CD14-positive monocyte (primary cell): Measurements from ENCODE around the gene GPR65. TPM values are rescaled to one million over a fixed set of nuclear protein-coding genes. Genes with fewer than 3 reads are reported as not detected.
A peak's percentile ranks its signal among the peaks of the same experiment; 100 is the strongest.

ENCODE experiments used
- DNase-seq, 3 donors: peaks; one replicate each; pipeline ENCODE4 v3.0.0-alpha.2; 2011 to 2022
- H2AFZ ChIP-seq: 2 replicates; pipeline ENCODE4 v1.6.0; 2012; ENCODE audit warnings: mild to moderate bottlenecking, low read depth, low read length, inconsistent platforms; ENCODE audit not compliant: insufficient read depth, poor library complexity, severe bottlenecking
- H3K27ac ChIP-seq, 2 donors: 1 replicate in 1 of 2; 2 replicates in 1 of 2; pipeline ENCODE4 v1.5.1; 2012 to 2013; ENCODE audit warnings: low read length in 2 of 2, control low read depth in 1 of 2, inconsistent platforms in 1 of 2, low read depth in 1 of 2, mild to moderate bottlenecking in 1 of 2
- H3K27me3 ChIP-seq, 2 donors: one replicate each; pipeline versions ENCODE4 v1.6.0 to v1.6.1; 2011 to 2013; ENCODE audit warnings: low read length in 2 of 2; ENCODE audit not compliant: control insufficient read depth in 2 of 2, insufficient read depth in 2 of 2
- H3K36me3 ChIP-seq, 2 donors: replicated peaks in 1 of 2; 1 replicate in 1 of 2; 2 replicates in 1 of 2; pipeline versions ENCODE4 v1.5.1 to v1.6.1; 2012 to 2013; ENCODE audit warnings: low read length in 2 of 2, control low read depth in 1 of 2, inconsistent platforms in 1 of 2, mild to moderate bottlenecking in 1 of 2; ENCODE audit not compliant: insufficient read depth in 2 of 2, control insufficient read depth in 1 of 2
- H3K4me1 ChIP-seq, 2 donors: 1 replicate in 1 of 2; 2 replicates in 1 of 2; pipeline versions ENCODE4 v1.5.1 to v1.6.1; 2012 to 2013; ENCODE audit warnings: low read length in 2 of 2, control low read depth in 1 of 2, inconsistent platforms in 1 of 2, mild to moderate bottlenecking in 1 of 2, moderate library complexity in 1 of 2; ENCODE audit not compliant: insufficient read depth in 2 of 2, control insufficient read depth in 1 of 2
- H3K4me2 ChIP-seq: replicated peaks from 2 replicates; pipeline ENCODE3; 2012; ENCODE audit warnings: low read length, moderate library complexity, mild to moderate bottlenecking; ENCODE audit not compliant: poor library complexity, severe bottlenecking; ENCODE audit errors: extremely low read depth
- H3K4me3 ChIP-seq, 3 experiments: fragments of 200-600 bp in 1 of 3; sonication (generic) in 1 of 3; replicated peaks in 1 of 3; 1 replicate in 2 of 3; 2 replicates in 1 of 3; pipeline ENCODE4 v1.5.1; 2011 to 2013; ENCODE audit warnings: low read length in 3 of 3, mild to moderate bottlenecking in 3 of 3, control low read depth in 2 of 3, low read depth in 2 of 3, inconsistent platforms in 1 of 3, moderate library complexity in 1 of 3
- H3K79me2 ChIP-seq: 2 replicates; pipeline ENCODE4 v1.6.0; 2012; ENCODE audit warnings: mild to moderate bottlenecking, control low read depth, inconsistent platforms, low read length, moderate library complexity; ENCODE audit not compliant: insufficient read depth
- H3K9ac ChIP-seq: 2 replicates; pipeline ENCODE4 v1.6.0; 2017; ENCODE audit warnings: low read length, mild to moderate bottlenecking; ENCODE audit not compliant: insufficient read depth, poor library complexity, severe bottlenecking
- H3K9me3 ChIP-seq, 2 donors: replicated peaks in 1 of 2; 1 replicate in 1 of 2; 2 replicates in 1 of 2; pipeline versions ENCODE4 v1.5.1 to v1.6.1; 2012 to 2013; ENCODE audit warnings: low read length in 2 of 2, control low read depth in 1 of 2; ENCODE audit not compliant: control insufficient read depth in 1 of 2, insufficient read depth in 1 of 2
- H4K20me1 ChIP-seq: 2 replicates; pipeline ENCODE4 v1.6.0; 2012; ENCODE audit warnings: mild to moderate bottlenecking, low read length, control low read depth, moderate library complexity; ENCODE audit not compliant: insufficient read depth
- H3K27ac Mint-ChIP-seq, 7 donors: one replicate each; pipeline ENCODE4 v1.8.0; 2020; ENCODE audit warnings: mild to moderate bottlenecking in 7 of 7, mixed read lengths in 7 of 7, moderate library complexity in 6 of 7, inconsistent platforms in 2 of 7
- H3K27me3 Mint-ChIP-seq, 3 donors: one replicate each; pipeline ENCODE4 v1.8.0; 2021 to 2022; ENCODE audit warnings: low read depth in 3 of 3, mild to moderate bottlenecking in 3 of 3, mixed read lengths in 3 of 3, moderate library complexity in 3 of 3, inconsistent platforms in 1 of 3
- H3K36me3 Mint-ChIP-seq, 2 donors: one replicate each; pipeline ENCODE4 v1.8.0; 2020; ENCODE audit warnings: mixed read lengths in 2 of 2, inconsistent platforms in 1 of 2, mild to moderate bottlenecking in 1 of 2
- H3K4me1 Mint-ChIP-seq: one replicate; pipeline ENCODE4 v1.8.0; 2020; ENCODE audit warnings: mild to moderate bottlenecking, mixed read lengths
- H3K4me3 Mint-ChIP-seq, 2 donors: one replicate each; pipeline ENCODE4 v1.8.0; 2020; ENCODE audit warnings: mild to moderate bottlenecking in 2 of 2, mixed read lengths in 2 of 2, moderate library complexity in 1 of 2
- H3K9me3 Mint-ChIP-seq, 7 donors: one replicate each; pipeline ENCODE4 v1.8.0; 2020 to 2022; ENCODE audit warnings: mixed read lengths in 7 of 7, mild to moderate bottlenecking in 6 of 7, moderate library complexity in 6 of 7, inconsistent platforms in 2 of 7
- CTCF ChIP-seq: fragments of 200-600 bp; IDR thresholded peaks from one replicate; pipeline ENCODE4 v1.8.0; 2022; ENCODE audit warnings: antibody characterized with exemption, mild to moderate bottlenecking
- WGBS: methylation state at CpG from one replicate; pipeline ENCODE4 v1.1.5; 2013; ENCODE audit warnings: missing lambda C conversion rate; ENCODE audit not compliant: insufficient coverage; 5-methylcytosine and 5-hydroxymethylcytosine counted together
- intact Hi-C, 2 donors: fragments of 100-400 bp; cut with micrococcal nuclease; formaldehyde crosslinking; loops; one replicate each; pipeline versions ENCODE4 v1.15.0 to v1.15.1; 2023
- polyA plus RNA-seq, 3 donors: library from polyadenylated mRNA; depleted of rRNA in 1 of 3; unstranded in 2 of 3; stranded (reverse) in 1 of 3; fragments of 300-500 nt in 2 of 3; fragments of >200 nt in 1 of 3; fragmentation: Illumina TruSeq in 2 of 3; gene quantifications; 1 replicate in 2 of 3; 2 replicates in 1 of 3; pipeline ENCODE4 v1.2.3, GENCODE V29; 2012 to 2021

The GPR65 gene
- polyA plus RNA-seq, 3 donors, result 15.5 to 33.3 (median 20.6) TPM

DNA sequence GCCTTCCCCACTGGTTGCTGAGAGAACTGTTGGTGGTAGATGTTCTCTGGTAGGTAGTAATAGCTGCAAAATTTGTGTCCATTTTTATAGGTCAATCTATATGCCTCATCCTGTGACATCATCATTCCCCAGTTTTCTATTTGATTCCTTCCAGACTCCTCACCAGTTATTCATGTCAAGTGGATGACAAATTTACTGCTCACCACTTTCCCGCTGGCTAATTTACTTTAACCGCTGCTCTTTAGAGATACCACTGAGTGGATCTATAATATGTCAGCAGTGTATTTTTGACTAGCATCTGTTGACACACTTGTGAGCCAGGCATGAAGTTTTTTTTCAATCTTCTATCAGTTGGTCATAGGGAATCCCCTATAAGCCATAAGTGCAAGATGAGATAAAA is 24.6 kb downstream of the GPR65 start:
- no peak overlapping the region for H3K9ac ChIP-seq
- no peaks in the 10 kb centered on the region for H3K27me3 Mint-ChIP-seq
- H3K9me3 Mint-ChIP-seq, result peaks cover 0 to 3% (median 0%) of the 10 kb centered on the region in 7 donors
- no peak overlapping the region for H3K4me2 ChIP-seq
- H3K4me3 Mint-ChIP-seq, result no peak overlapping the region
- H3K4me1 Mint-ChIP-seq, result peaks cover 65% of the 10 kb centered on the region
- no peak overlapping the region for H3K27ac Mint-ChIP-seq
- intact Hi-C loops, result no loop called here
- DNase-seq, result no peak
- H4K20me1 ChIP-seq, result no peaks in the 10 kb centered on the region
- no peak overlapping the region for H3K4me3 ChIP-seq
- H3K9me3 ChIP-seq, result no peaks in the 10 kb centered on the region
- peaks cover 59 to 61% of the 10 kb centered on the region in 2 donors for H3K4me1 ChIP-seq
- no peaks in the 10 kb centered on the region for H3K27me3 ChIP-seq
- no CpG with 5 or more reads among the region's 2 CpGs for WGBS
- no peak overlapping the region for H2AFZ ChIP-seq
- no peaks in the 10 kb centered on the region for H3K36me3 ChIP-seq
- H3K27ac ChIP-seq, result peak overlapping the region in 1 of 2 donors; percentile 74
- H3K36me3 Mint-ChIP-seq, result peaks cover 4 to 10% of the 10 kb centered on the region in 2 donors
- no peak for TF ChIP-seq CTCF
- no peaks in the 10 kb centered on the region for H3K79me2 ChIP-seq

DNA sequence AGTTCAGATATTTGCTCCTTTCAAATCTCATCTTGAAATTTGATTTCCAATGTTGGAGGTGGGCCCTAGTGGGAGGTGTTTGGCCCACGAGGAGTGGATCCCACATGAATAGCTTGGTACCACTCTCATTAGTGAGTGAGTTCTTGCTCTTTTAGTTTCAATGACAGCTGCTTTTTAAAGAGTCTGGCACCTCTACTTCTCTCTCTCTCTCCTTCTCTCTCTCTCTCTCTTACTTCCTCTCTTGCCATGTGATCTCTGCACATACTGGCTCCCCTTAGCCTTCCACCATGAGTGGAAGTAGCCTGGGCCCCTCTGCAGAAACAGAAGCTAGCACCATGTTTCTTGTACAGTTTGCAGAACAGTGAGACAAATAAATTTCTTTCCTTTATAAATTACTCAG is 25.1 kb downstream of the GPR65 start:
- peaks cover 61% of the 10 kb centered on the region for H3K4me1 Mint-ChIP-seq

More for the DNA sequence above, 25.1 kb downstream of the GPR65 start:
- Mint-ChIP-seq H3K9me3 (peaks cover 0 to 2% (median 0%) of the 10 kb centered on the region in 7 donors), H3K27ac (peak overlapping the region; percentile 45 to 88 (median 73)), H3K4me3 (peak overlapping the region in 1 of 2 donors; percentile 5), H3K27me3 (no peaks in the 10 kb centered on the region), H3K36me3 (peaks cover 2 to 6% of the 10 kb centered on the region in 2 donors)
- peaks cover 56 to 60% of the 10 kb centered on the region in 2 donors for H3K4me1 ChIP-seq
- H4K20me1 ChIP-seq, result no peaks in the 10 kb centered on the region
- no peak for TF ChIP-seq CTCF
- peak overlapping the region in 1 of 2 donors; percentile 74 for H3K27ac ChIP-seq
- H3K9ac ChIP-seq, result no peak overlapping the region
- peak; percentile 30 to 41 (median 35) for DNase-seq
- intact Hi-C loops, result no loop called here
- H3K27me3 ChIP-seq, result no peaks in the 10 kb centered on the region
- H3K4me2 ChIP-seq, result peak overlapping the region; percentile 20
- H2AFZ ChIP-seq, result peak overlapping the region; percentile 9
- H3K4me3 ChIP-seq, result peak overlapping the region in 1 of 3 experiments; percentile 23
- no CpG with 5 or more reads among the region's 1 CpG for WGBS
- H3K36me3 ChIP-seq, result no peaks in the 10 kb centered on the region
- H3K79me2 ChIP-seq, result no peaks in the 10 kb centered on the region
- H3K9me3 ChIP-seq, result no peaks in the 10 kb centered on the region
